ENCODE measurements around the gene PIAS1. TPM values are rescaled to one million over a fixed set of nuclear protein-coding genes. Genes with fewer than 3 reads are reported as not detected.

PIAS1 gene
- total RNA-seq, 2 donors from 2014 or later = 24.1 to 63.3 TPM

DNA sequence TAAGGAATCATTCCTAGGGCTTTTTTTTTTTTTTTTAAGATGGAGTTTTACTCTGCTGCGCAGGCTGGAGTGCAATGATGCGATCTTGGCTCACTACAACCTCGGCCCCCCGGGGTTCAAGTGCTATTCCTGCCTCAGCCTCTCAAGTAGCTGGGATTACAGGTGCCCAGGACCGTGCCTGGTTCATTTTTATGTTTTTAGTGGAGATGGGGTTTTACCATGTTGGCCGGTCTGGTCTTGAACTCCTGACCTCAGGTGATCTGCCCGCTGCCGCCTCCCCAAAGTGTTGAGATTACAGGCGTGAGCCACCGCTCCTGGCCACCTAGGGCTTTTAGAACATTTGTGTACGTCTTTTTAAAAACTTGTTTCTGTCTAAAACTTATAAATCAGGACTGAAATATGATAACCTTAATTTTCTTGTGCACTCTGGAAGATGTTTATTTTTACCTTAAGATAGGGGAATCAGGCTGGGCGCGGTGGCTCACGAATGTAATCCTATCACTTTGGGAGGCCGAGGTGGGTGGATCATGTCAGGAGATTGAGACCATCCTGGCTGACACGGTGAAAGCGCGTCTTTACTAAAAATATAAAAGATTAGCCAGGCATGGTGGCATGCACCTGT lies 21.8 kb downstream of the PIAS1 start:
- no peaks in the 10 kb centered on the region for H3K9me3 ChIP-seq
- no peak overlapping the region for H3K27ac ChIP-seq
- H3K27me3 ChIP-seq = no peaks in the 10 kb centered on the region
- H3K4me3 ChIP-seq = no peak overlapping the region
- ATAC-seq (no peak), DNase-seq (no peak)
- no peaks in the 10 kb centered on the region for H3K36me3 ChIP-seq (replicated peaks in 1 of 2; ENCODE audit: insufficient read depth in 1 of 2, low read depth in 2 of 2)
- peaks cover 22% of the 10 kb centered on the region for H3K4me1 ChIP-seq
- intact Hi-C loops (cut with DNase I) = no loop called here
- 92 to 97% methylated on average over 18 of the region's 18 CpGs for WGBS, 2 donors
- TF ChIP-seq POLR2A (IDR thresholded peaks at IDR 0.05) = no peak
- TF ChIP-seq, protein P1, sequence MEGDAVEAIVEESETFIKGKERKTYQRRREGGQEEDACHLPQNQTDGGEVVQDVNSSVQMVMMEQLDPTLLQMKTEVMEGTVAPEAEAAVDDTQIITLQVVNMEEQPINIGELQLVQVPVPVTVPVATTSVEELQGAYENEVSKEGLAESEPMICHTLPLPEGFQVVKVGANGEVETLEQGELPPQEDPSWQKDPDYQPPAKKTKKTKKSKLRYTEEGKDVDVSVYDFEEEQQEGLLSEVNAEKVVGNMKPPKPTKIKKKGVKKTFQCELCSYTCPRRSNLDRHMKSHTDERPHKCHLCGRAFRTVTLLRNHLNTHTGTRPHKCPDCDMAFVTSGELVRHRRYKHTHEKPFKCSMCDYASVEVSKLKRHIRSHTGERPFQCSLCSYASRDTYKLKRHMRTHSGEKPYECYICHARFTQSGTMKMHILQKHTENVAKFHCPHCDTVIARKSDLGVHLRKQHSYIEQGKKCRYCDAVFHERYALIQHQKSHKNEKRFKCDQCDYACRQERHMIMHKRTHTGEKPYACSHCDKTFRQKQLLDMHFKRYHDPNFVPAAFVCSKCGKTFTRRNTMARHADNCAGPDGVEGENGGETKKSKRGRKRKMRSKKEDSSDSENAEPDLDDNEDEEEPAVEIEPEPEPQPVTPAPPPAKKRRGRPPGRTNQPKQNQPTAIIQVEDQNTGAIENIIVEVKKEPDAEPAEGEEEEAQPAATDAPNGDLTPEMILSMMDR (IDR thresholded peaks at IDR 0.05) = no peak

DNA sequence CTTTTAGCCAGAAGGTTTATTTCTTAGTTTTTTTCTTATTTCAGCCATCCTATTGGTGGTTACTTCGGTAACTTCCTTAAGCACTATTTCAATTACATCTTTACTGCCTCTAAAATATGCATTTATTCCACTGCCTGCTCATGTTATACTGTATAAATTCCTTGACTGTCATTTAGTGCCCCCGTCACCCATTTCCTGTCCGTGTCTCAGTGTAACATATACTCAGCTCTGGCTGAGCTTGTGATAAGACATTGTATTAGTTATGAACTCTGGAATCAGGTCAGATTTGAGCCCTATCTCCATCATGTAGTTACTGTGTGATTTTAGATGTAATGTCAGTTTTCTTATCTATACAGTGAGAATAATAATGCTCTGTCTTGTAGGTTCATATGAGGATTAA lies 24.2 kb downstream of the PIAS1 start:
- Histone ChIP-seq H3K4me1 (peaks cover 46% of the 10 kb centered on the region), H3K27me3 (no peaks in the 10 kb centered on the region), H3K36me3 (replicated peaks in 1 of 2; ENCODE audit: insufficient read depth in 1 of 2, low read depth in 2 of 2) (no peaks in the 10 kb centered on the region), H3K4me3 (no peak overlapping the region), H3K9me3 (no peaks in the 10 kb centered on the region), H3K27ac (no peak overlapping the region)
- ATAC-seq (no peak), DNase-seq (no peak)
- TF ChIP-seq, protein P1 (IDR thresholded peaks at IDR 0.05) = no peak
- no peak for TF ChIP-seq POLR2A (IDR thresholded peaks at IDR 0.05)
- intact Hi-C loops (cut with DNase I) = no loop called here
- WGBS, 2 donors = 66 to 71% methylated on average over 3 of the region's 3 CpGs

DNA sequence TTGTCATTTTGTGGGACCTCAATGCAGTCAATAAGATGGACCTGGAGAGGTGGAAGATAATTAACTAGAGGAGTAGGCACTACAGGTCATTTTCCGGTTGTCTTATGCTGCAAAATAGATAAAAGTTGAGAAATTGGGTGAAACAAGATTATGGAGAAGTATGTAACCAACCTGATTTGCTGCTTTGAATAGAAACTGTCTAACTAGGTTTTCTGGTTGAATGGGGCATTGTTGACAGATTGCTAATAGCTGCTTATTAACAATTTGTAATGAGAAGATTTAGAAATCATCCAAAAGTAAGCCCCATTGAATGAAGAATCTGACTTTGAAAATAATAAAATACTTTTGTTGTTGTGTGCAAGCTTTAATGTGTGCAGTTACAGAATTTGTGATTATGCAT lies 26.2 kb downstream of the PIAS1 start:
- 6 to 24% methylated on average over 1 of the region's 1 CpG for WGBS, 2 donors
- ATAC-seq (no peak), DNase-seq (no peak)
- Histone ChIP-seq H3K4me1 (peaks cover 66% of the 10 kb centered on the region), H3K27ac (no peak overlapping the region), H3K4me3 (no peak overlapping the region), H3K36me3 (replicated peaks in 1 of 2; ENCODE audit: insufficient read depth in 1 of 2, low read depth in 2 of 2) (no peaks in the 10 kb centered on the region), H3K27me3 (no peaks in the 10 kb centered on the region), H3K9me3 (no peaks in the 10 kb centered on the region)
- intact Hi-C loops (cut with DNase I) = no loop called here
- TF ChIP-seq POLR2A (IDR thresholded peaks at IDR 0.05) = no peak
- TF ChIP-seq, protein P1 (IDR thresholded peaks at IDR 0.05) = no peak

DNA sequence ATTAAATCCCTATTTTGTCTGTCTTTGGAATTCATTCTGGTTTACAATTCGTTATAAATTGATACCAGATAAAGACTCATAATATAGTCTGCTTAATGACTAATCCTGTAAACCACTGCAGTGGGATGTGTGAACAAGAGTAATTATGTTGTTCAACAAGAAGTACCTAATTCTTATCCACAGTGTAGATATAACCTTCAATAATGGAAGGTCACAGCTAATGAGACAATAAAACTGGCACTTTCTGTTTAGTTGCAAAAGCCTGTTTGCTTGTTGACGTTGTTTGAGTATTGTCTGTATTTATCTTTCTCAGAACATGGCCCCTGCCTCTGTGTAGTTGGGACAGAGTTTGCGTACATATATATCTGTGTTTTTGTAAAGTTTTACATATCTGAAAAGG lies 26.7 kb downstream of the PIAS1 start:
- DNase-seq (no peak), ATAC-seq (no peak)
- 39 to 42% methylated on average over 3 of the region's 3 CpGs for WGBS, 2 donors
- H3K27me3 ChIP-seq = no peaks in the 10 kb centered on the region
- H3K4me3 ChIP-seq = no peak overlapping the region
- TF ChIP-seq, protein P1 (IDR thresholded peaks at IDR 0.05) = no peak
- no peak for TF ChIP-seq POLR2A (IDR thresholded peaks at IDR 0.05)
- peaks cover 67% of the 10 kb centered on the region for H3K4me1 ChIP-seq
- intact Hi-C loops (cut with DNase I) = no loop called here
- no peaks in the 10 kb centered on the region for H3K36me3 ChIP-seq (replicated peaks in 1 of 2; ENCODE audit: insufficient read depth in 1 of 2, low read depth in 2 of 2)
- no peaks in the 10 kb centered on the region for H3K9me3 ChIP-seq
- H3K27ac ChIP-seq = peak overlapping the region in 1 of 4 donors; percentile 33

DNA sequence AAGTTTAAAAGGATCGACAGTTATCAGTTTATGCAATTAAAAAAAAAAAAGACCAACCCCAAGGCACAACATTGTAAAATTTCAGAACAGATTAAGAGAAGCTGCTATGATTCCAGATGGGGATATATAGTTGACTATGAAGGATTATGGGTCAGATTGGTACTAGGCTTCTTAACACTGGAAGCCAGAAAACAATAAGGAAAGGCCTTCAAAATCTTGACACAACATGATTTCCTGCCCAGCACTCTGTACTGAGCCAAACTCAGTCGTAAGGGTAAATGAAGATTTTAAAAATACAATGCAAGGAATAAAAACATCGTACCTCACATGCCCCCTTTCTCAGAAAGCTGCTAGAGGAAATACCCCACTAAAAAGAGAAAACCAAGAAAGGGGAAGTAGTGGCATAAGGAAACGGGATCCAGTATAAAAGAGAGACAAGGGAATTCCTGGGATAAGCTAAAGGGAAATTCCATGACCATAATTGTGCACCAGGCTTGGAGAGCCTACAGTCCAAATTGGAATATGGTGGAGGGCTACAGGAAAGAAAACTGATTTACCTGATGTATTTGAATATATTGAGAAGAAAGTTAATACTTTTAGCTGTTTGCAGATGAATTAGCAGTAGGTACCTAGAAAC lies 27.9 kb downstream of the PIAS1 start:
- H3K27me3 ChIP-seq = no peaks in the 10 kb centered on the region
- H3K27ac ChIP-seq = no peak overlapping the region
- intact Hi-C loops (cut with DNase I) = no loop called here
- H3K36me3 ChIP-seq (replicated peaks in 1 of 2; ENCODE audit: insufficient read depth in 1 of 2, low read depth in 2 of 2) = no peaks in the 10 kb centered on the region
- TF ChIP-seq POLR2A (IDR thresholded peaks at IDR 0.05) = no peak
- TF ChIP-seq, protein P1 (IDR thresholded peaks at IDR 0.05) = no peak
- DNase-seq (no peak), ATAC-seq (no peak)
- WGBS, 2 donors = 61% methylated on average over 4 of the region's 4 CpGs
- peaks cover 66% of the 10 kb centered on the region for H3K4me1 ChIP-seq
- H3K9me3 ChIP-seq = no peaks in the 10 kb centered on the region
- no peak overlapping the region for H3K4me3 ChIP-seq

Measured in body of pancreas (tissue), 4 donors.